Hematopoietic multipotent progenitor cell treated with erythropoietin and hydrocortisone succinate and interleukin-3 and kit ligand, for 4 days (in vitro differentiated cells): Measurements from ENCODE around the gene LRRC28.
A peak's percentile ranks its signal among the peaks of the same experiment; 100 is the strongest.

ENCODE experiments used
- DNase-seq: peaks from one replicate; pipeline ENCODE4 v3.0.0-alpha.2; 2015

LRRC28 gene

DNA sequence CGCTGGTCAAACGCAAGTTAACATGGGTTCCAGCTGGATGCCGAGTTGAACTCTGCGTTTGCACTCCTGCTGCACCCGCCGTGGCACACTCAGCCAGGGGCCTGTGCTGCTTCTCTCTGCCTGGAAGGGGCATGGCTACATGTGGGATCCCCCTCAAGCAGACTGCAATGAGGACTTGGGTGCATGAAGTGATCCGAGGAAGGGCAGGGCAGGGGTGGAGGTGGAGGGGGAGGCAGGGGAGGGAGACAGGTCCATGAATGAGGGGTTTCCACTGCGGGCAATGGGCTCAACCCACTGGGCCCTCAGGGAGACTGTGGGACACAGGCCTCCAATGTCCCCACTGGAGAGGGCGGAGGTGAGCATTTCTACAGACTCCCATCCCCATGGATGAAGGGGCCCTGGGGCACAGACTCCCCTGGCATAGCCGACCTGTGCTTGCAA, 172.9 kb downstream of the LRRC28 start:
- no peak for DNase-seq

DNA sequence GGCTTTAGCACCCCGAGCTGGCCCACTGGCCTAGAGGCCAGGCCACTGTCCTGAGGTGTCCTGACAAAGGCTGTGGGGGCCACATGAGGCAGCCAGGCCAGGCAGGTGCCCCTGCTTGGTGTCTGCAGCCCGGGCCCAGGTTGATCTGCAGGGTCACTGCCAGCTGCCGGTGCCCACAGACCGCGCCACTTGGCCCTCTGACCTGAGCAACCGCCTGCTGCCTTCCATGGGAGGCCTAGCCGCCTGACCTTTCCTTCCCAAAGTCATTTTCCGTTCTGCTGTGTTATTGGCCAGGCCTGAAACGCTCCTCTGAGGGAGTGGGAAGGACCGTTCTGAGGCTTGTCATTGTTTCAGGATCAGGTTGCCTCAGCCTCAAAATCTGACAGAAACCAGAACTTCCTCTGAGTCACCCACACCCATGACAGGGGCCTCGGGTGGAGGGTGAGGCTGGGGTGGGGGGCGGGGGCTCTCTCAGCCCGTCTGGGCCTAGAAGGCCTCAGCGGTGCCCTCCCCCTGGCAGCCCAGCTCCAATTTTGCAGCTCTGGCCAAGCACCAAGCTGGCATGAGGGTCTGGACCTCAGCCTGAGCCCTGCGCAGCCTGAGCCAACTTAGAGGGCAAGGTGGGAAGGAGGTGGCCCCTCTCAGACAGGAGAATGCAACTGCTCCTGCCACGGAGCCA, 173.8 kb downstream of the LRRC28 start:
- peak; percentile 58 for DNase-seq

DNA sequence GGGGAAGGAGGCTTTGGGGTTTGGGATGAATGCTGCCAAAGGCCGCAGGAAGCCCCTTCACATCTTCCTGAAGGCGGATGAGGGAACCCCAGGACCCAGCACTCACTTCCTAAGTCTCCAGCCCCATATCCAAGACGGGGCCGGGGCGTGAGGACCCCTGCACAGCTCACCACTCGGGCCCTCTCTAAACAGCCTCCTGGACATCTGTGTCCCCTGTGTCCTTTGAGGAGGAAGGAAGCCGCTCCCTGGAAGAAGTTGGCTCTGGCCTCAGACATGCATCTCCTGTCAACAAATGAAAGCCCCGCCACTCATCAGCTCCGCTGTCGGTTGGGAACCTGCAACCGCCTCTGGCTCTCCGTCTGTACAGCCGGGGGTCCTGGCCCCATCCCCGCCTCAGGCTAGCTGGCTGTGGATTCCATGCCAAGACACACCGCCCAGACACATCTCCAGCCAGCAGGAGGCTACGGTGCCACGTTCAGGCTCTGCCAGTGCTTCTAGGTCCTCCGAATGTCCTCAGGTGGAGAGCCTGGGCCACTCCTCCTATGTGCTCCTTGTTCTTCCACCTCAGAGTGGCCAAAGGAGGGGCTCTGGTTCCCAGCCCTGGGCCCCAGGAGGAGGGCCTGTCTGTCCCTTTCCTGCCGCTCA, 174.5 kb downstream of the LRRC28 start:
- peak; percentile 20 for DNase-seq

DNA sequence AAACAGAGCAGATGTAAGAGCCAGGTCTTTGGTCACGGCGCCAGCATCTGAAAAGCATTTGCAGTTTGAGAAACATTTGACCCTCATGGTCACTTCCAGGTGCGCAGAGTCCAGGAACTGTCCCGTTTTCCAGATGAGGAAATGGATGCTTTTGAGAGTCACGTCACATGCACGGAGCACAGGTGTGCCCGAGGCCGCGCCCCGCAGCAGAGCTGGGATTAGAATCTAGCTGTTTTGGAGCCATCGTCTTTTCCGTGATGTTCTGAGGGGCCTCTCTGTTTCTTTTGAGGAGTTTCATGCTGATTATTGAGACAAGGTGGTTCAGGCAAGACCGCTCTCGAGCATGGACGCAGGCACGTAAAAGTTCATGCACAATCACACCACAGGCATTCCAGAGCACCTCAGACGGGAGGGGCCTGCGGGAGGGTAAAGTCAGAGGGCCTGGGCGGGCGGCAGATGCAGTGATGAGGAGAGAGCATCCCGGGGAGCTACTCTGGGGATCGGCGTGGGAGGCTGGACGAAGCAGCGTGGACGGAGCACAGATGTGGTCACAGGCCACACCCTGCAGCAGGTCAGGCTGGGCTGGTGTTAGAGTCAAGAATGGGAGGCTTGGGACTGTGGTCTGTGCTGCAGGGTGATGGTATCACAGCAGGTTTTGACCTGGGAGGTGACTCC, 175.3 kb downstream of the LRRC28 start:
- DNase-seq, result no peak

DNA sequence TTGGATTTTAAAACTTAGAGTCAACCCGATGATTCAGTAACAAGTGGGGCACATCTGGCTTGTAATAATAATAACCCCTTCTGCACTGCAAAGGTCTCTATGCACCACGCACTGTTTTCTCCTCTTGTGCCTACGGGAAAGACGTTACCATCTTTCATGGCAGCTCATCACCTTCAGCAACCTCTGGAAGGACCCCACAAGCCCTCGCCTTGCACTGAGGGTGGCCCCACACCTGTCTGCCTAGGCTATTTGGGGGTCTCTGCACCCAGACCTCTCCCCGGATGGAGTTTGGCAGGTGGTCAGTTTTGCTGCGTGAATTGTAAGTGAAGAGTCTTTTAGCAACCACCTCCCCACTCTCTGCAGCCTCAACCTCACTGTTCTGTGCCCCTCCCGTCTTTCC, 175.9 kb downstream of the LRRC28 start:
- DNase-seq, result no peak

DNA sequence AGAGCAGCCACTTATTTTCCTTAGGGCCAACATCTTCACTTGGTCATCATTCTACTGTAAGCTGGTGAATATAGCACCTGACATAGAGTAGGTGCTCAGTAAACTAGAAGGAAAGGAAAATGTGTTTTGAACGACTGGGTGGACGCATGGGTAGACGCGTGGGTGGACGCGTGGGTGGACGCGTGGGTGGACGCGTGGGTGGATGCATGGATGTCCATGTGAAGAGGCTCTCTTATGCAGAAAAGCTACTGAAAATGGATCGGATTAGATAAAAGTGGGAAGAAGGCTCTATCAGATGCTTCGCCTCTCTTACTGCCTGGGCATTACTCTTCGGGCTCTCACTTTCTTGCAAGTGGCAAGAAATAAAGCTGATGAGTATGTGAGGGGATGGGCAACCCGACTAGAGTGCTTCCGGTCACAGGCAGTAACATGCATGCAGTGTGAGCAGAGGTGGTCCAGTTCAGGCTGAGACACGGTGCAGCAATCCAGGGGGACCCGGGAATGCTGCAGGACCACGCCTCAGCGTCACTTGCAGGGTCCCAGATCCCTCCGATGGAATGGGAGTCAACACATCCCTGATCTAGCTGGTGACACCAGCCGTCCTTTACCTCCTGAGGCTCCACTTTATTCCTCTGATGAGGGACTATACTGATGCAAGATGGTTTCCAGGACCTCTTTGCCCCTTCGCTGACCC, 176.5 kb downstream of the LRRC28 start:
- no peak for DNase-seq

DNA sequence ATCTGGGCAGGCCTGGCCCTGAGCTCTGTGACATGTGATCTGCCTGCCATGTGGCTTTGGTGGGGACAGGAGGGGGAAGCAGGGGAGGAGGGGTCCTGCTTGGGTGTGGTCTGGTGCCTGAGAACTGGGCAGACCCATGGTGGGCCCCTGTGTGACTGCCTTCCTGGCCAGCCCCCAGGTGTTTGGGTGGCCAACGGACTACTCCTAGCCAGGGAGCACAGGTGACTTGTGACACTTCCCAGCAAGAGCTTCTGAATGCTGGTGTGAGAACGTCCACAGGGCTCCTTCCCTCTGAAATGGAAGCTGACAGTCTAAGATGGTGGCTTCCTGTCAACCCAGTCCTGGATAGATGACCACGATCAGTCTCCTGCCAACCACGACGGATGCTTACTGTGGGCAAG, 178.4 kb downstream of the LRRC28 start:
- DNase-seq, result no peak

DNA sequence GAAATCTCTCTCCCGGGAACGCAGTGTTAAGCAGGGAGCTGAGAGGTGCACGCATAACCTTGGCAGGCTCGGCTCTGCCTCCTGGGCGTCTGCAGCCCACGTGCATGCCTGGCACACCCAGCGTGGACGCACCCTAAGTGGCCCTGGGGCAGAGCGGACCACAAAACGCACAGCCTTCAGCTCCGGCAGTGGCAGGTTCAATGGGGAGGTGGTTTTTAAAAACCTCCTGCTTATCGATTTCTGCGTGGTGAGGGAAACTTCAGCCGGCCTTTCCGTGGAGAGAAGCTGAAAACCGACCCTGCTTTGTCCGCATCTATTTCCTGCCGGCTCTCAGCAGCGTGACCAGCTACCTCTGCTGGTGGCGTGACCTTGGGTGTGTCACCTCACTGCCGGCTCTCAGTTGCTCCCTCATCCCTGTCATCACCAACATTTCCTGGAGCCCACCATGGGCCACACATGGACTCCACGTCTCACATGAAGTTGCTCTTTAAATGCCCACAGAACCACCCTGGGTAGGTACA, 179.7 kb downstream of the LRRC28 start:
- DNase-seq, result no peak

DNA sequence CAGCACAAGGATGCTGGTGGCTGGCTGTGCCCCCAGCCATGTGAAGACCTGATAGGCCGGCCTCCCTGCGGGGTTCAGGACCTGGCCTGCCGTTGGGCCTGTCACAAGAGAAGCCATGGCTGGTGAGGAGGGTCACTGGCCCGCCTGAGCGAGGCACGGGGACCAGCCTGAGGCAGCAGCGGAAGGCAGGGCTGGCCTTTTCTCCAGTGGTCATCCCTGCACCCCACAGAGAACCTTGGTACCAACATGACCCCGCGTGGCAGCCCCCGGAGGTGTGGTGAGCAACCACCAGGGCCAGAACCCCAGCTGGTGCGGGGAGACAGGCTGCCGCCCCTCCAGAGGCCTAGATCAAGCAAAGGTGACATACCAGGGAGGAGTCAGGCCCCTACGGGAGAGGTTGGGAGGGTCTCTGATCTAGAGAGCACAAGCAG, 180.4 kb downstream of the LRRC28 start:
- no peak for DNase-seq

DNA sequence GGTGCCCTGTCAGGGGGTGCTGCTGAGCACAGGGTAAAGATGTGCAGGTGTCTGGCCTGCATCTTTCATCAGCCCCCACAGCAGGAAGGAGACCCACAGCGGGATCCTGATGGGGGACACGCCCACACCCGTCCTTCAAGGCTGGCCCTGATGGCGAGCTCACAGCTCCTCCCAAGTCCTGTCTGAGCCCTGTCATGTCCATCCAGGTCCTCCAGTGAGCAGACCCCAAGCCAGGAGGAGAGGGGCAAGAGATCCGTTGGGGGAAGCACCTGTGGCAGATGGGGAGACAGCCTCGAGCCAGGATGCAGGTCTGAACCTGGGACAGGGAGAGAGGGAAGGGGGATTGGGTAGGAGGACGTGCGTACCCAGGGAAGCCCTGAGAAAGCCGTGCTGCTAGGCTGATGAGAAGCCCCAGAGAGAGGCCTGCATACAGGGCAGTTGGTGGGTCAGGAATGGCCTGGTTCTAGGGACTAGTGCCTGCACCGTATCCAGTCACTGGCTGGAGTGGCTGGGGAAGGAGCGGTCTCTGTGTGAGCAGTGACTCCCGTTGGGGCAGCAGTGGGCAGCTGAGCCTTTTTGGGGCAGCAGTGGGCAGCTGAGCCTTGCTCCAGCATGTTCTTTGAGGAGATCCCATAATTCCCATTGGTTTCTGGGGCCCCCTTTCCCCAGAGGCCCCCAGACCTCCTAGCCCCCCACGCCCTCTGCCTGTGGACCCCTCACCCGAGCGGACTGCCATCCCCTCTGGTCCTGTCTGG, 181.2 kb downstream of the LRRC28 start:
- no peak for DNase-seq

DNA sequence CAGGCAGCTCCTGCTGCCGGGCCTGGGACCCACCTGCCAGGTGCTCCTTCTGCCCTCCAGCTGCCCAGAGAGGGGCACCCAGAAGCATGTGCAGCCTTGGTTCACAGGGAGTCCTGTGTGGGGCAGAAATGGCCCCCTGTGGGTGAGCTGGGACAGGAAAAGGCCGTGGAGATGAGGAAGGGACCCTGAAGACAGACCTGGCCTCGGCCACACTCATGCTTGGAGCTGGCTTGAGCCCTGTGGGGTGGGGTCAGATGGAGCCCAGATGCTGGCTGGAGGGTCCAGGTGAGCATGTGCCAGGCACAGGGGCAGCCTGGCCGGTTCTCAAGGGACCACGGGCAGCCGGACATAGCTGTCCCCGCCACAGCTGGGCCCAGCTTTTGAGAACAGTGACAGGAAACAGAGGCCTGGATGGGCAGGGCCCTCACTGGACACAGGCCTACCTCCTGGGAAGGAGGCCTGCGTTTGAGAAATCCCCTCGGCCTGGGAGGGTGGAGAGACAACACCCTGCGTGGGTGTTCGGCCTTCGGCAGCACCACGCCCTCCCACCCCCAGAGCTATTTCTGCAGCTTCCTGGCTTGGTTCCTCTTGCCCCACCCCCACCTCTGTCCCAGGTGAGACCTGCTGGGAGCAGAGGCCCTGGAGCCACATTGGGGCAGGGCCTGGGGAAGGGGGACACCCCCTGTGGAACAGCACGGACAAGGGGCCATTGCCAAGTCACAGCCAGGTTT, 181.9 kb downstream of the LRRC28 start:
- DNase-seq, result no peak

DNA sequence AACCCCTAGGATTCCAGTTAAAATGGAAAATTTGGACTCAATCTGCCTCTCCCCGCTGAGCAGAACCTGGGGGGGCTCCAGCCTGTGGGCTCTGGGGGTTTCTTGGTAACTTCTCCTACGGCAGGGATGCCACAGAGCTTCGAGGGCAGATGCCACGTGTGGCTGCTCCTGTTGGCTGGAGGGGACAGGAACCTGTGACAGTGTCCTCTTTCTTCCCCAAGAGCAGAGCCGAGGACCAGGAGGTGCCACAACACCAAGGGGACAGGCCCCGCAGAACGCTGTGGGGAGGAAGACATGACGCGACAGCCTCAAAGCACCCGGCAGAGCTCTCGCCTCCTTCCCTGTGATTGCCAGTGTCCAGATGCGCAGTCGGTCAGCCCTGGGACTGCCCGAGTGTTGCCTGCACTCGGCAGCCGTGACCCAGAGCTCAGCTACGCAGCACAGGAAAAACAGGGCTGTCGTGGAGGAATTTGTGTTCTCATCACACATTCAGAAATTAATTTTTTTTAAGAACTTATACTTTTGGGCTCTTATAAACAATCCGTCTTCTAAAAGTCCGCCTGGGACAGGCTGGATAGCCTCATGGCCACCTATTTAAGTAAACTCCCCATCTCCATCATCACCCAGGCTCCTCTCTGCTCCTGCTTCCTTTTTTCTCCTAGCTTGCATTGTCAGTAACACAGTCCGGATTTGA, 182.6 kb downstream of the LRRC28 start:
- no peak for DNase-seq

DNA sequence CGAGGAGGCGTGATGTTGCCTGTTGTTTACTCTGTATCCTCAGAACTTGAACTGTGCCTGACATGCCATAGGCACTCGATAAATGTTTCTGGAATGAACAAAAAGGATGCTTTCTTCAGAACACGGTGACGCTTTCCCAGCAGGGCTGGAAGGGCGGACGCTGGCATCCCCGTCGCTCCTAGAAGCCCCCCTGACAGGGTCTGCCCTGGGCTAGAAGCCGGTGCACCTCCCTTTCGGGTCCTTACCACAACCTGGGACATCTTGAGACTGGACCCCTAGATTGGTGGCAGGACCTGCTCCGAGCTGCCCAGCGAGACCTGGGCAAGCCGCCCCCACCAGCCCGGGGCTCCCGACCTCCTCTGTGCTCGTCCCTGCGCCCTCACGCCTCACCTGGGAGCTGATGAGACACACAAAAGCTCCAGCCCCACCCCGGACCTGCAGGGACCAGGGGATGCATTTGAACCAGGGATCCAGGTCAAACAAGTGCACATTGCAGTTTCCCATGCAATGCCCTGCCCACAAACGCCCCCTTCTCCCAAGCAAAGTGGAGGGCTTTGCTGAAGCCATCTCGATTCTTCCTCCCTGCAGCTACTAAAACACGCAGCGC, 183.3 kb downstream of the LRRC28 start:
- DNase-seq, result no peak

DNA sequence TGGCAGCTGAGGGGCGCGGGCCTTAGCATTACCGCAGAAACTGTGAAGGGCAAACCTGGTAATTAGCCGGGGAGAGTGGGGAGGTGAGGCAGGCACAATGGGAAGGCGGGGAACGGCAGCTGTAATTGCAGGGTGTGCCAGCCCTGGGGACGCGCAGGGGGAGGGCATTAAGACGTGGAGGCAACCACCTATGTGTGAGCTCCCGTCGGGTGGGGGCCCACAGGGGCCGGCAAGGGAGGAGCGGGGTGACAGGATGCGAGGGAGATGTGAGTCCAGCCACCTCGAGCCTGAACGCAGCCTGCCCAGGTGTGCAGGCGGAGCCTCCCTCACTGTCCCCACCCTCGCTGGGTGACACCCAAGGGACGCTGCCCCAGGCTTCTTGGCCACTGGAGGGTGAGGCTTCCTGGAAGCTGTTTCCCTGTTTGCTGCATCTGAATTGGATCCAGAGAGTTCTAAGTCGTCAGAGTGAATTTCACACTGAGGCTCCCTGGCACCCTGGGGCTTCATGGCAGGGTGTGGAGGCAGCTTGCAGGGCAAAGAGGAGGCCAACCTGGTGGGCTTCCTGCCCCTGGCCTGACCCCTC, 183.9 kb downstream of the LRRC28 start:
- no peak for DNase-seq

DNA sequence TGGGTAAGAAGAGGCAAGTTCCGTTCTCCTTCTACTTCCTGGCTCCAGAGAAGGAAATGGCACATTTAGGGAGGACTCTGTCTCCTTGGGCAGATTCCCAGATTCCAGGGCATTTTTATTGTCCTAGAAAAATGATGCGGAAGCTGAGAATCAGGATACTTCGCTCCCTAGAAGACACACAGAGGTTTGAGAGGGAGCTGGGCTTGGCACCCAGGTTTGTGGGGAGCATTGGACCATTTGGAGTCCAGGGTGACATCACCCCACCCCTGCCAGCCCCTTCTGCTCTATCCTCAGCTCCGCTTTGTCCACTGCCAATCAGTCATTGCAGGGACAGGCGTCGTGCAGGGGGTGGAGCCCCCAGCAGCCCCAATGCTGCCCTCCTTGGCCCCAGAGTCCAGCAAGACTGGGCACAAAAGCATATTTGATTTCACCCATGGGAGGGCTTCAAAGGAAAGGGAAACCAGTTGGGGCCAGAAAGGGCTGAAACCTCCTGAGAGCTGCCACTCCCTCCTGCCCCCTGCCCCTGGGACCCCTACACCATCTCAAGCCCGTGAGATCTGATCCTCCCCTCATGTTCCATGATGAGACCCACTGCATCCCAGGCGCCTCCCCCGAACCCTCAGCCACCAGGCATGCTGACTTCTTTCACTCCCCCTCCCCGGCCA, 184.7 kb downstream of the LRRC28 start:
- DNase-seq, result no peak

DNA sequence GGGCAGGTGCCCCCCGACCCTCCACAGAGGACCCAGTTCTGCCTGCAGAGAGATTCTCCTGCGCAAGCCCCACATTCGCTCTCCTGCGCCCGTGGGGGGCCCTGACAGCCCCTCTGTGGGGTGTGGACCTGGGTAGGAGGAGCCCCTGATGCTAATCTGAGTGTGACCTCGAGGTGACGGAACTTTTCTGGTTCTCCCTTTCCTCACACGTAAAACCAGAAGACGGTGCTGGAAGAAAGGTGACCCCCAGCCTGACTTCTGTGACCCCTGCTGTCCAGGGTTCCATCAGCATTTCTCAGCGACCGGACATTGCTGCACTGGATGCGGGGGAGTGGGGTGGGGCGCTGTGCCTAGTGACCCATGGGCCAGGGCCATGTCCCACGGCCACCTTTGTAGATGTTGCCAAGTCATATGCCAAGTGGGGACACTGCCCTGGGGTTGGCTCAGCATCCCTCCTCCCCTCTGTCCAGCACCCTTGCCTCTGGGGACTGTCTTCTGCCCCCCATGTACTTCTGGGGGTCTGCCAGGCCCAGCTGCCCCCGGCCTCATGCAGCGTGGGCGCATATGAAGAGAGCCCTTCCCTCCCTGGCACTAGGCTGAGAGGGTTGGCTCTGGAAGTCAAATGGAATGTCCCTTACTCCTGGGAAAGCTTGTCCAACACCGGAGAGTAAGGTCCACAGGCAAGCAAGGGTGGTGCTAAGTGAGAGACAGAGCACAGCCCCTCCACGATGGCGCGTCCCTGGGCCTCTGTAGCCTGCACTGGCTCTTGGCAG, 185.4 kb downstream of the LRRC28 start:
- DNase-seq, result no peak

DNA sequence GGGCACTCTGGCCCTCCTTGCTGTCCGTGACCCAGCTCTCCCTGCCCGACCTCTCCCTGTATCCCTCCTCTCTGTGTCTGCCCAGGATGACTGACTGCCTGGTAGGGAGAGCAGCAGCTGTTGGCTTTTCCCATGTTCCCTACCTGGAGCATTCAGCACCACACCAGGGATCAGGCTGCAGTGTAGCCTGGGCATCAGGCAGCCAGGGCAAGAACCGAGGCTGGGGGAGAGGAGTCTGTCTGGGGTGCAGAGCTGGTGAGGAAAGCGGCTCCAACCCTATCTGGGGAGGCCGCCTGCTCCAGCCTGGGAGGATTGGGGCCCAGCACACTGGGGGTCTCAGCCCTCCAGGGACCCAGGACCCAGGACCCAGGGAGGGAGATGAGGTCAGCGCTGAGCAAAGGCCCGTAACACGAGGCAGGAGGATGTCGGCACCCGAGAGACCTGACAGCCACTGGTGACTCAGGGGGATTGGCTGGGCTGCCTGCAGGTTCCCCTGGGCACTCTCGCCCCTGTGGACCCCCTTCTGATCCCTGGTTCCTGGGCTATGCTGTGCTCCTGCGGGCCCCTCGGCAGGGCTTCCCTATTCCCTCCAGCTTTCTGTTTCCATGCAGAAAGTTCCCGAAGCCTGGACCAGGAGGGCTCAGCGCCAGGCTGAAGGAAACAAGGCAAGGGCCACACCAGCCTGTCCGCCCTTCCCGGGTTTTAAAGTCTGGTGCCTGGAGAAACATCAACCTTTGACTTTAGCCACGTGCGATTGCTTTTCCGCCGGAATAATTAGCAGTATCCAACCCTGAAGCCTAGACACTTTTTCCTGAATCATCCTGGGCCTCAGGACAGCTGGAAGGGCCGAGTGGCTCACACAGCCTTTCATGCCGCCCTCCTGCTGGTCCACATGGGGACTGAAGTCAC, 186.3 kb downstream of the LRRC28 start:
- no peak for DNase-seq

DNA sequence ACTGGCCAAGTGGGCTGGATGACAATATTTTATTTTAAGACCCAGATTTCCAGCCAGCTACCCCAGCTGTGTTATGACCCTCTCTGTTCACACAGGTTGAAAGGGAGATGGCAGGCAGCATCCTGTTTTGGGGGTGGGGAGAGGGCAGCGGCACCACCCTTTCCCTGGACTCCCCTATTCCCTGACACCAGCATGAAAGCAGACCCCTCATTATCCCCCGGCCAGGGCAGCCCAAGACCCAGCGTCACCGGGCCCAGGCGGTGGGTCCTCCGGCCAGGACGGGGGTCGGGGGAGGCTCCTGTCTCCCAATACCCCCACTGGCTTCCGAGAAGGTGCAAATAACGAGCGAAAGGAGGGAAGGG, 186.9 kb downstream of the LRRC28 start:
- no peak for DNase-seq
